ENCODE measurements around the gene RBM47.
A peak's percentile ranks its signal among the peaks of the same experiment; 100 is the strongest.

RBM47 gene

GRCh38 chr4:40586729-40587128 is 42.9 kb downstream of the RBM47 start:
- no peak for DNase-seq (ENCODE audit: low spot score)

- DNase-seq (ENCODE audit: low spot score): no peak
These were observed 43.6 kb downstream of the RBM47 start for GRCh38 chr4:40586034-40586433.

GRCh38 chr4:40585201-40585799 is 44.4 kb downstream of the RBM47 start:
- DNase-seq (ENCODE audit: low spot score): no peak

DNA sequence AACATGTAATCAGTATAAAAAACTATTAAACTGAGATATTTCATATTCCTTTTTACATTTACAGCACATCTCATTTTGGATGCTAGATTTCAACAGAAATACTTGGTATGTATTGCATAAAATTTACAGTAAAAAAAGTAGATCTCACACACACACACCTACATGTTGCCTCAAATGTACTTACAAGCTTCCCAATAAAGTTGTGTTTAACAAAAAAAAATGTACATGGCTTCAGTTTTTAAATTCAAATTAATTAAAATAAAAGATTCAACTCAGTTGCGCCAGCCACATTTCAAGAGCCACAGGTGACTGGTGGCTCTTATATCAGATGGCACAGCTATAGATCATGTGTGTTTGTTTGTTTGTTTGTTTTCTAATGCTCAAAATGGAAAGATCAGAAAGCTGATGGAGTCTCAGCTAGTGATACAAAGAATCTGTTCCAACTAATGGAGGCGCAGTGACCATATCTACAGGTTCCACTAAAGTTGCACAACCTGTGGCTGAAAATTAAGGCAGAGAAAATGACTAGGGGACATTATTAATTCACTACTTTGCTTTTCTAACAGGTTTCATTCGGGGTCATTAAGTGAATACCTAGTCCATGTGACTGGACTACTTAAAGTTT is 45.0 kb downstream of the RBM47 start:
- DNase-seq (ENCODE audit: low spot score): no peak

DNA sequence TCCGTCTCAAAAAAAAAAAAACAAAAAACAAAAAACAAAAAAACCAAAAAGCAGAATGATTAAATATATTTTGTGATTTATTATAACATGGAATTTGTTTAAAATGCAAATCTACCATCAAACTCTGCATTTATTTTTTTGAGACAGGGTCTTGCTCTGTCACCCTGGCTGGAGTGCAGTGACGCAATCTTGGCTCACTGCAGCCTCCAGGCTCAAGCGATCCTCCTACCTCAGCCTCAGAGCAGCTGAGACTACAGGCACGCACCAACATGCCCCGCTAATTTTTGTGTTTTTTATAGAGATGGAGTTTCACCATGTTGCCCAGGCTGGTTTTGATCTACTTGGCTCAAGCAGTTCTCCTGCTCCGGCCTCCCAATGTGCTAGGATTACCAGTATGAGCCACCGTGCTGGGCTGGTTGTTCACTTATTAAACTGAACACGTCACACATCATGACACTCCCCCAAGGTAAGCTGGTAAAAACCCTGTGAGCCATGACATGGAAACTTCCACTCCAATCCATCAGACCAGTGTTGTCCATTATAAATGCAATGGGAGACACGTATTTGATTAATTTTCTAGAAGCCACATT is 45.7 kb downstream of the RBM47 start:
- DNase-seq (ENCODE audit: low spot score): no peak

DNA sequence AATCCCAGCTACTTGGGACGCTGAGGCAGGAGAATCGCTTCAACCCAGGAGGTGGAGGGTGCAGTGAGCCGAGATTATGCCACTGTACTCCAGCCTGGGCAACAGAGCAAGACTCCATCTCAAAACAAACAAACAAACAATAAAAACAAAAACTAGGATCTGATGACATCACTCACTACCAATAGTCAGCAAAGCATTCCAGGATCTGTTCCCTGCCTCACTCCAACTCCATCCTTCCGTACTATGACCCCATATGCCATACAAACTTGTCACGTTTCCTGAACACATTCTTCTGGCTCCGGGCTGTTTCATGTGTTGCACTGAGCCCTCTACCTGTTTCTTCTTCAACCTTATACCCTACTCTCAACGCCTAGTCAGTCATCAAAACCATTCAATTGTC is 47.3 kb downstream of the RBM47 start:
- no peak for DNase-seq (ENCODE audit: low spot score)

DNA sequence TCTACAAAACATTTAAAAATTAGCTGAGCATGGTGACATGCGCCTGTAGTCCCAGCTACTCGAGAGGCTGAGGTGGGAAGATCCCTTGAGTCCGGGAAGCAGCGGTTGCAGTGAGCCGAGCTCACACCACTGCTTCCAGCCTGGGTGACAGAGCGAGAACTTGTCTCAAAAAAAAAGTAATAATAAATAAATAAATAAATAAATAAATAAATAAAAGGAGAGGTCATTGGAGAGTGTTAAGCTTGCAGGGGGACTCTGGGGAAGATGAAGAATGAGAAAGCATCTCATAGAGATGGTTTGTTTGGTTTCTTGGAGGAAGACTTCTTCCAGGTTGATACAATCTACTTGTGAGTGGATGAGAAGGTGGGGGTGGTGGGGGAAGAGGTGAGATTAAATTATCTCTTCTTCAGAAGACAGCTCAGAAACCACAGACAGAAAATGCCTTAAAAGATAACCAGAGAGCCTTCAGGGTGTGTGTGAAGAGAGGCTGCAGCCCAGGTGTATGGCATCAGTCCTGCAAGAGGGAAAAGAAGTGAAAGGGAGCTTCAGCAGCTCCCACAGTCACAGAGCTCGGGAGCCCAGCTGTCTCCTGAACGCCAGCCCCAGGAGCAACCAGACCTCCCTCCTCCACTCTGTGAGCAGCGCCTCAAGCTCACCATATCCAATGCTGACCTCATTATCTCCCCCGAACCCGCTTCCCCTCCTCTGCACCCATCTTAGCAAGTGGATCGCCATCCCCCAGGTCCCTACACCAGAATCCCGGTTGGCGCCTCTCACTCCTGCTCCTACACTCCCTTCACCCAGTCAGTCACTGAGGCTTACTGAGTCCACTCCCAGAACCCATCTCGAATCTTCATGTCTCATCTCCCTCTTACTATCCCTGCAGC is 48.2 kb downstream of the RBM47 start:
- DNase-seq (ENCODE audit: low spot score): no peak

GRCh38 chr4:40579983-40580382 is 49.7 kb downstream of the RBM47 start:
- no peak for DNase-seq (ENCODE audit: low spot score)

GRCh38 chr4:40577588-40578253 is 51.9 kb downstream of the RBM47 start:
- no peak for DNase-seq (ENCODE audit: low spot score)

DNA sequence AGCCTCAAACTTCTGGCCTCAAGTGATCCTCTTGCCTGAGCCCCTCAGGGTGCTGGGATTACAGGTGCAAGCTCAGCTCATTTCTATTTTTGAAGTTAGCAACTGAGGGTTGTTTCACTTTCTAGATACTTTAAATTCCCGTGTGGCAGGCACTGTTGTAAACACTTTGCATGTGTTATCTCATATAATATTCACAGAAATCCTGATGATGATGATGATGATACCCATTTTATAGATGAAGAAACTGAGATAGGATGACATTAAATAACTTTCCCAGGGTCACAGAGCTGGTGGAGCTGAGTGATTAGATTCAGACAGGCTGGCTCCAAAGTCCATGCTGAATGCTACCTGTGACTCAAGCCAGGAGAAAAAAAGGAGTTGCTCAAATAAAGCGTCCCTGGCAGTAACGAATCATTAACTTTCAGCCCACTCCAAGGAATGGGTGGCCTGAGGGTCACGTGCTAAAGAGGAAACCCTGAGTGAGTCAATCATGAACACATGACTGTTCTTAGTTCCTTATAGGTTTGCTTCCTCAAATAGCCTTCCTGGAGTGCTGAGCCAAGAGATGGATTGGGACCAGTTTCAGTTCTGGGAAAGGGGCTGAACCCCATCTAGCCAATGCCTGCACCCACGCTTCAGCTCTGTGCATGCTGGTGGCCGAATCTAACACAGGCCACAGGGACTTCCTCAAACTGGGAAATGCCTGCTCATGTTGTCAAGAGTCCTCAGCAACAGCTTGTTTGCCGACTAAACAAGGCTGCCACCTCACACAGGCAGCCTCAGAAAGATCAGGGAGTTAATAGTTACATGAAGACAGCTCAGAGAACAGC is 52.8 kb downstream of the RBM47 start:
- peak; percentile 57 for DNase-seq (ENCODE audit: low spot score)

DNA sequence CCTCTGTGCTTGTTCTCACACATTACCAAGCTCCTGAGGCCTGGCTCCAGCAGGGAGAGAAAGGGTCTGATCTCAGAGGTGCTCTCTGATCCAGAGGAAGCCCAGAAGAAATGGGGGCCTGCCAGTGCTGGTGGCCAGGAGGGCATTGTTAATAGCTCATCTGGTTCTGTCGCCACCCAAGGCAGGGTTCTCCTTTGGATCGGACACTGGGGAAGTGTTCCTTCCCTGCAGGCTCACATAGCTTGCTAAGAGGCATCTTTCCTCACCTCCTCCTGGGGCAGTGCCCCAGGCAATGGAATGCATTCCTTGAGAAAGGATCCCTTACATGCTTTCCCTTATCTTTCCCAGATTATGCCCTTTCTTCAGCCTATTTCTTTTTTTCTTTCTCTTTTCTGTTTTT is 53.8 kb downstream of the RBM47 start:
- no peak for DNase-seq (ENCODE audit: low spot score)

GRCh38 chr4:40573593-40574311 is 55.9 kb downstream of the RBM47 start:
- peak; percentile 26 for DNase-seq (ENCODE audit: low spot score)

- no peak for DNase-seq (ENCODE audit: low spot score)
These were observed 56.9 kb downstream of the RBM47 start for GRCh38 chr4:40572692-40573310.

DNA sequence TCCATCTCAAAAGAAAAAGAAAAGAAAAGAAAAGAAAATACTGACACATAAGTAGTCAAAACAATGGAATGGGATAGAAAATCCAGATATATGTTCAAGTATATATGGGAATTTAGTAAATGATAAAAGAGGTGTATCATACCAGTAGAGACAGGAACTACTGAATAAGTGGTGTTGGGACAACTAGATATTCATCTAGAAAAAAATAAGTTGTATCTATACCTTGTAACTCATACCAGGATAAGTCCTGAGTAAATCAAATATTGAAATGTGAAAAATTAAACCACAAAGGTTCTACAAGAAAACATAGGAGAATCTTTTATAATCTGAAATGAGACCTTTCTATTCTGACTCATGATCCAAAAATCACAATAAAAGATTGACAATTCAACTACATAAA is 58.5 kb downstream of the RBM47 start:
- no peak for DNase-seq (ENCODE audit: low spot score)

GRCh38 chr4:40570348-40571077 is 59.2 kb downstream of the RBM47 start:
- no peak for DNase-seq (ENCODE audit: low spot score)

DNA sequence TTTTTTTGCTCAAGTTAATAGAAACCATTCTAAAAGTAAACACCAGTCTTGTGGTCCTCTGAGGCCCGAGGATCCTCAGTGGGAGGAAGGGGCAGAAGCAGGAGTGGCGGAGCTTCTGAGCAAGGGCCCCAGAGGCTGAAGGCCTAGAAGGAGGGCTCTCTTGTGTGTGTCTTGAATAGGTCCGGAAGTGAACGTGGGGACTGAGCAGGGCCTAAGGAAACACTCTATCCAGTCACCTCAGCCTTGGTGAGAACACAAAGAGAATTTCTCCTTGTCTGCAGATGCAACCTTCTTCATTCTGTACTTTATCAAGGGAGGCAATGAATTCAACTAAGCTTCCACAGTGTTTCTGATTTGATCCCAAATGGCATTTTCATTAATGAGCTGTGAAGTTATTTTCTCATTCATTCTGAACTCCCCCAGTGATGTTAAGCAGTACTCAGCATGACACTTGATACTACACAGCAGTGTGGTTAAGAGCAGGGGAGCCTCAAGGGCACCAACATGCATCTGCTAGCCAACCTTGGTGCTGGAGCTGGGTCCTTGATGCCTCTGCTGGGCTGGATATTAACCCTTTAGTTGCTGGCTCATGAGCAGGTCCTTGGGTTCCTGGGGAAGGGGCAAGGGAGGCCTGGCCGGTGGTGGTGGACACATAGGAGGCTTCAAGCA is 64.7 kb downstream of the RBM47 start:
- DNase-seq (ENCODE audit: low spot score): no peak

DNA sequence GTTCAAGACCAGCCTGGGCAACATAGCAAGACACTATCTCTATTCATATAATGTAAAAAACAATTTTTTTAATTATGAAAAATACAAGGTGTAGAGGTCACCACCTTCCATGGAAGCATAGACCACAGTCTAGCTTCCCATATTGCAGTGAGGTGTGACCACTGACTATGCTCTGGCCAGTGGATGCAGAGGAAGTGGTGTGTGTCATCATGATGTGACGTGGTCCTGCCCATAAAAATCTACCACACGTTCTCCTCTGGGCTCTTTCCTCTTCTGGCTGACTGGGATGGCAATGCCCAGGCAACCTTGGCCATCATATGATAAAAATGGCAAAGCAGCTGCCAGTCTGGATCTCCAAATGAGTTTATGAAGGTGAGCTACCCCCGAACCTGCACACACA is 65.7 kb downstream of the RBM47 start:
- no peak for DNase-seq (ENCODE audit: low spot score)

DNA sequence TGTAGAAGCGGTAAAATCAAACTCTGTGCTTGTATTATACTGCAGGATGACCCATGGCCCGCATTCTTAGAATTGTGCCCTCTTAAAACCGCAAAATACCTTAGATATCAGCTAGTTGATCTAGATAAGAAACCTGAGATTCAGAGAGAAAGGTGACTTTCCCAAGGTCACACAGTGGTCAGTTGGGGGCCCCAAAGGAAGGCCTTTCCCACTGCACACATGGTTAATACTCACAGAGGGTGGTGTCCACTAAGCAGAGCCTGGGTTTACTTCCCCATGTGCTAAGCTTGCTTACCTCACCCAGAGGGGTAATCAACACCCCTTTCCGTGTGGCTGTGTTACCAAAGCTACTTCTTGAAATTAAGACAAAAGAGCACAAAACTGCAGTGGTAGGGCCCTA is 66.3 kb downstream of the RBM47 start:
- DNase-seq (ENCODE audit: low spot score): no peak

- DNase-seq (ENCODE audit: low spot score): no peak
These were observed 67.0 kb downstream of the RBM47 start for GRCh38 chr4:40562681-40563080.

All from putamen (tissue), 1 donor.